Measurements from ENCODE around the gene NT5M.

The NT5M gene

DNA sequence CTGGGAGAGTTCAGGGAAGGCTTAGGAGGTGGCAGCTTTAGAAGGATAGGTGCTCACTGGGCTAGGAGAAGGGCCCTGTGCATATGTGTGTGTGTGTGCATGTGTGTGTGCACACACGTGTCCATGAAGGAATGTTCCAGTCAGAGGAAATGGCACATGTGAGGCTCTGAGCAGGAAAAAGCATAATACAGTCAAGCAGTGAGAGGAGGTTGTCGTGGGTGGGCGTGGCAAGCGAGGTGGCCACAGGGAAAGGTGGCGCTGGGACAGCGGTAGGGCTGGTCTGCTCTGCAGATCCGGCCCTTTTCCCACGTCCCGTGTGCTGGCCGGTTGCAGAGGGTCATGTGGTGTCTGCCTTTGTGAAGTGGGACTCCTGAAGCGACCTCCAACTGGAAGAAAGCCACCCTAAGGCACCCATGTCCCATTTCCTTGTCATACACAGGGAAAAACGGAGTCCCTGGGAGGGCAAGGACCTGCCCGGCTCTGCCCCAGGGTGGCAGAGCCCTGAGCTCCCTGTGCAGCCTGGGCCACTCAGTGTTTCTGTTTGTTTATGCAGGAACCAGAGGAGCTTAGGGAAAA is 40.1 kb downstream of the NT5M start:
- H3K4me2 ChIP-seq (ENCODE audit: low read depth, low read length, poor library complexity, severe bottlenecking) = no peak overlapping the region
- H3K9ac ChIP-seq (ENCODE audit: low read length) = no peak overlapping the region
- no peak overlapping the region for H3K4me3 ChIP-seq (ENCODE audit: insufficient read depth, low read length, poor library complexity, severe bottlenecking)
- H3K9me2 ChIP-seq (replicated peaks; ENCODE audit: insufficient read depth, low read length) = no peaks in the 10 kb centered on the region
- no peak overlapping the region for H3K27ac ChIP-seq (ENCODE audit: low read depth, low read length)
- no peaks in the 10 kb centered on the region for H3K27me3 ChIP-seq (ENCODE audit: low read length)
- no peaks in the 10 kb centered on the region for H3K36me3 ChIP-seq (ENCODE audit: low read length)
- TF ChIP-seq, protein P1, sequence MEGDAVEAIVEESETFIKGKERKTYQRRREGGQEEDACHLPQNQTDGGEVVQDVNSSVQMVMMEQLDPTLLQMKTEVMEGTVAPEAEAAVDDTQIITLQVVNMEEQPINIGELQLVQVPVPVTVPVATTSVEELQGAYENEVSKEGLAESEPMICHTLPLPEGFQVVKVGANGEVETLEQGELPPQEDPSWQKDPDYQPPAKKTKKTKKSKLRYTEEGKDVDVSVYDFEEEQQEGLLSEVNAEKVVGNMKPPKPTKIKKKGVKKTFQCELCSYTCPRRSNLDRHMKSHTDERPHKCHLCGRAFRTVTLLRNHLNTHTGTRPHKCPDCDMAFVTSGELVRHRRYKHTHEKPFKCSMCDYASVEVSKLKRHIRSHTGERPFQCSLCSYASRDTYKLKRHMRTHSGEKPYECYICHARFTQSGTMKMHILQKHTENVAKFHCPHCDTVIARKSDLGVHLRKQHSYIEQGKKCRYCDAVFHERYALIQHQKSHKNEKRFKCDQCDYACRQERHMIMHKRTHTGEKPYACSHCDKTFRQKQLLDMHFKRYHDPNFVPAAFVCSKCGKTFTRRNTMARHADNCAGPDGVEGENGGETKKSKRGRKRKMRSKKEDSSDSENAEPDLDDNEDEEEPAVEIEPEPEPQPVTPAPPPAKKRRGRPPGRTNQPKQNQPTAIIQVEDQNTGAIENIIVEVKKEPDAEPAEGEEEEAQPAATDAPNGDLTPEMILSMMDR (IDR thresholded peaks at IDR 0.05; ENCODE audit: insufficient read depth, low read length, poor library complexity, severe bottlenecking) = no peak
- TF ChIP-seq EZH2phosphoT487 (conservative IDR thresholded peaks at IDR 0.05; ENCODE audit: low read length) = no peak
- no peak overlapping the region for H2AFZ ChIP-seq (ENCODE audit: low read depth, low read length, severe bottlenecking)
- H3F3A ChIP-seq (ENCODE audit: insufficient read depth) = no peaks in the 10 kb centered on the region
- H3K79me2 ChIP-seq (ENCODE audit: insufficient read depth, low read length) = no peaks in the 10 kb centered on the region
- H4K20me1 ChIP-seq (ENCODE audit: low read depth, low read length) = no peaks in the 10 kb centered on the region
- no peaks in the 10 kb centered on the region for H3K9me3 ChIP-seq (ENCODE audit: insufficient read depth, low read length)

DNA sequence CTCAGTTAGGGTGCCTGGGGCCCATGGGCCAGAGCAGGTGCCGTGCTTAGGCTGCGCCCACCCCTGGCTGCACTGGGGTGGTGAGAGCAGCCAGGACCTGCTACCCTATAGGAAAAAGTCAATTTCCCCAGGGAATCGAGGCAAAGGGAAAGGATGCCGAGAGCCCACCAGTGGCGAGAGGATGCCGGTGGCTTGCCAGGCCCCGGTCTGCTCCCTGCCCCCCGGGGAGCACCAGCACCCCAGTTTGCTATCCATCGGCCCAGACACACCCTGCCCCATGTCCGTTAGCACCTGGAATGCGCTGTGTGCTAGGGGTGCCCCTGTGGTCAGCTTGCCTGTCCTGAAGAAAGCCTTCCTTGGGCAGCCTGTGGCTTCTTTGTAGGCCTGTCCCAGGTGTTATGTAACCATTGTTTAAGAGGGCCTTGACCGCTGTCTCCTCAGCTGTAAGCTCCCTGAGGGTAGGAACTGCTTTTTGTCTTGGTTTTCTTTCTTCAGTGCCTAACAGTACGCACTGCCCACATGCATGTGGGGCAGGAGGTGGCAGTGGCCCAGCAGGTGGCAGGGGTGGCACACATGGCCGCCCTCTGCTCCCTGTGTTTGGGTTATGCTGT is 40.8 kb downstream of the NT5M start:
- no peak overlapping the region for H3K9ac ChIP-seq (ENCODE audit: low read length)
- H3K79me2 ChIP-seq (ENCODE audit: insufficient read depth, low read length) = no peaks in the 10 kb centered on the region
- H3K9me2 ChIP-seq (replicated peaks; ENCODE audit: insufficient read depth, low read length) = no peaks in the 10 kb centered on the region
- no peak overlapping the region for H3K4me3 ChIP-seq (ENCODE audit: insufficient read depth, low read length, poor library complexity, severe bottlenecking)
- H3F3A ChIP-seq (ENCODE audit: insufficient read depth) = no peaks in the 10 kb centered on the region
- no peak overlapping the region for H2AFZ ChIP-seq (ENCODE audit: low read depth, low read length, severe bottlenecking)
- no peak overlapping the region for H3K4me2 ChIP-seq (ENCODE audit: low read depth, low read length, poor library complexity, severe bottlenecking)
- no peaks in the 10 kb centered on the region for H3K27me3 ChIP-seq (ENCODE audit: low read length)
- no peak overlapping the region for H3K27ac ChIP-seq (ENCODE audit: low read depth, low read length)
- TF ChIP-seq, protein P1 (IDR thresholded peaks at IDR 0.05; ENCODE audit: insufficient read depth, low read length, poor library complexity, severe bottlenecking) = no peak
- TF ChIP-seq EZH2phosphoT487 (conservative IDR thresholded peaks at IDR 0.05; ENCODE audit: low read length) = no peak
- no peaks in the 10 kb centered on the region for H3K36me3 ChIP-seq (ENCODE audit: low read length)
- H4K20me1 ChIP-seq (ENCODE audit: low read depth, low read length) = no peaks in the 10 kb centered on the region
- H3K9me3 ChIP-seq (ENCODE audit: insufficient read depth, low read length) = no peaks in the 10 kb centered on the region

GRCh38 chr17:17344507-17345293 is 41.5 kb downstream of the NT5M start:
- TF ChIP-seq EZH2phosphoT487 (conservative IDR thresholded peaks at IDR 0.05; ENCODE audit: low read length) = no peak
- TF ChIP-seq, protein P1 (IDR thresholded peaks at IDR 0.05; ENCODE audit: insufficient read depth, low read length, poor library complexity, severe bottlenecking) = no peak
- Histone ChIP-seq H3K79me2 (ENCODE audit: insufficient read depth, low read length) (no peaks in the 10 kb centered on the region), H3F3A (ENCODE audit: insufficient read depth) (no peaks in the 10 kb centered on the region), H3K4me2 (ENCODE audit: low read depth, low read length, poor library complexity, severe bottlenecking) (no peak overlapping the region), H3K9ac (ENCODE audit: low read length) (no peak overlapping the region), H3K27ac (ENCODE audit: low read depth, low read length) (no peak overlapping the region), H3K27me3 (ENCODE audit: low read length) (no peaks in the 10 kb centered on the region), H3K36me3 (ENCODE audit: low read length) (no peaks in the 10 kb centered on the region), H3K4me3 (ENCODE audit: insufficient read depth, low read length, poor library complexity, severe bottlenecking) (no peak overlapping the region), H3K9me2 (replicated peaks; ENCODE audit: insufficient read depth, low read length) (no peaks in the 10 kb centered on the region), H4K20me1 (ENCODE audit: low read depth, low read length) (no peaks in the 10 kb centered on the region), H2AFZ (ENCODE audit: low read depth, low read length, severe bottlenecking) (no peak overlapping the region), H3K9me3 (ENCODE audit: insufficient read depth, low read length) (no peaks in the 10 kb centered on the region)
